ELF-1 (cell line): ENCODE results near the gene CDH4.

Experiments
- DNase-seq: peaks from one replicate; pipeline ENCODE4 v3.0.0-alpha.2; 2016; ENCODE audit warnings: low read depth, low spot score

CDH4 gene

DNA sequence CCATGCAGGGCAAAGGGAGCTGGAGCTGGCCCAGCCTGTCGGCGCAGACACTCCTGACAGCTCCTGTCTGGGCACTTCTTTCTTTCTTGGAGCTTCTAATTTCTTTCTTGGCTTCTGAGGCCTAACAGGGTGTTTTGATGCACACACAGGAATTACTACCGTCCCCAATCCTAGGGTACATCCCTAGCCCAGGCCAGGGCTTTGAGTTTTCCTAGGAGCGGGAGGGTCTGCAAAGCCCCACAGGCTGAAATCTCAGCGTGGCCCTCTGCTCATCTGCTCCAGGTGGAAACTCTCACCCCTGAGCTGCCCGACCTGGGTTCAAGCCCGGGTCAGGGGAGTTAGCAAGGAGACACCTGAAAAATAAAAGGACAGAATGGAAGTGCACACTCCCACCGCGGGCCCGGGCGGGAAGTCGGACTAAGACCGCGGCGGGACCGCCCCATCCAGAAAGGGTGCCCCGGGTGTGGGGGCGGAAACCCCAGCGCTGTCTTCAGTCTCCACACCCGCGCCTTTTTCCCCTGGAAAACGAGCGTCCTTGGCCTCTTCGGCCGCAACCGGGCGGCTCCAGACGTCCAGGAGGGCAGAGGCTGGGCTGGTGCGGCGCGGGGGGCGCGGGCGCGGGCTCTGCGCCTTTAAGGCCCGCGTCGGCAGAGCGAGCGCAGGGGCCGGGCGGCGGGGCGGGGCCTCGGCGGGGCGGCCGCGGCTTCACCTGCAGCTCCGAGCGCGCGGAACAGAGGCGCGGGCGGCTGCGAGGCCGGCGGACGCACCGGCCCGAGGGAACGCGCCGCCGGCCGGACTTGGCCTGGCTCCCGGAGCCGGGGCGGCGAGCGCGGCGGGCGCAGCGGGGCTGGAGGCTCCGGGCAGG, at the start of gene CDH4:
TSS of gene CDH4 (plus strand) at position 733 of the 865 bp plus-strand sequence.
- no peak for DNase-seq

- DNase-seq = no peak
Observed at GRCh38 chr20:61203320-61203719, 48.7 kb upstream of the CDH4 start.

DNA sequence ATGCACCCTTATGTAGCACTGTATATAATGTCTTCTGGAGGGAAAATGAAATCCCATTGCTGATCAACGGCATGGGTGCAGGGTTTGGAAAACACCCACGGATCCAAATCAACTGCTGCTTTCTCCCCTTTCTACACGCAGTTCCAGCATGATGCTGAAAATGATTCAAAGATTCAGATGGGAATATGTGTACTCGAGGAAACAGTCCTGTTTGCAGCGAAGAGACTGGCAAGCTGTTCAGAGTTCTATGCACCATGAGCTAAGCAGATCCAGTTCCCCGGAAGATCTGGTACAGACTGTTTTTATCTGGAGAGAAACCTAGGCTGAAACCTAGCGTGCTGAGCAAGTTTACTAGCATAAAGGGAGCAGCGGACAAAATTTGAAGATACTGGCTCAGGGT, 47.9 kb upstream of the CDH4 start:
- DNase-seq = no peak

GRCh38 chr20:61205769-61206168, 46.3 kb upstream of the CDH4 start:
- no peak for DNase-seq

DNA sequence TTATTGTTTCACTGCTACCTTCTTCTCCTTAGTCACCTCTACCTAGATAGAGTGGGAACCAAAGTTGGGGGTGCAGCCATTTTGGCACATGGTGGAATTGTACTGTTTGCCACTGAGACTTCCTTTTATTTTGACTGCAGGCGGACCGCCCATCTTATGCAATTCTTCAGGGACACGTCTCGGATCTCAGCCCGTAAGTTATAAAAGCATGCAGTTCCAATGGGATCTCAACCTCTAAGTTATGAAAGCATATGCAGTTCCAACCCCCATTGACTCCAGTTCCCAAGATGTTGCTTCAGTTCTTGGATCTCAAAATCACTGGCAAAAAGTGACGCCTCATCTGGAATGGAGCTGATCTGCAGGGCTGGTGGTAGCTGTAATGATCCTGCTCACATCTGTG, 41.2 kb upstream of the CDH4 start:
- no peak for DNase-seq

DNA sequence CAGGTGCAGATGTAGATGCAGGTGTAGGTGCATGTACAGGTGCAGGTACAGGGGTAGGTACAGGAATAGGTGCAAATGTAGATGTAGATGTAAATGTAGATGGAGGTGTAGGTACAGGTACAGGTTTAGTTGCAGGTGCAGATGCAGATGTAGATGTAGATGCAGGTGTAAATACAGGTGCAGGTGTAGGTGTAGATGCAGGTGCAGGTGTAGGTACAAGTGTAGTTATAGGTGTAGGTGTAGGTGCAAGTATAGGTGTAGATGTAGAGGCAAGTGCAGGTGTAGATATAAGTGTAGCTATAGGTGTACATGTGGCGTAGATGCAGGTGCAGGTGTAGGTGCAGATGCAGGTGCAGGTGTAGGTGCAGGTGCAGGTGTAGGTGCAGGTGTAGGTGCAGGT, 34.2 kb upstream of the CDH4 start:
- DNase-seq = no peak

DNA sequence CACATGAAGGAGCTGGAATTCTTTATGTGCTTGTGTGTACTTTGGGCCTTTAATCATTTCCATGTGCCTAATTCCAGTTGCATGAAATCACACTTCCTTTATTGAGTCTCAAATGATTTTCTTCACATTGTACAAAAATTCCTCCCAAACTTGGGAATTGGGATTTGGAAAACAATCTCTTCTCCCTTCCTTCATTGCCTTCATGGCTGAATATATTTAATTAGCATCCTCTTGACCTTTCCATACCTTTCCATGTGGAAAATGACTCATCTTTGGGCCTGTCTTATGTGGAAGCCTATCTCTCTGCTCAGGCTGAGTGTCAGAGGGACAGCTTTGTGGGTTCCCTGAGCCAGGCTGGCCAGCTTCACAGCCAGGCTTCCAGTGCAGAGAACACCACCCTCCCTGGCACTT, 33.0 kb upstream of the CDH4 start:
- no peak for DNase-seq

DNA sequence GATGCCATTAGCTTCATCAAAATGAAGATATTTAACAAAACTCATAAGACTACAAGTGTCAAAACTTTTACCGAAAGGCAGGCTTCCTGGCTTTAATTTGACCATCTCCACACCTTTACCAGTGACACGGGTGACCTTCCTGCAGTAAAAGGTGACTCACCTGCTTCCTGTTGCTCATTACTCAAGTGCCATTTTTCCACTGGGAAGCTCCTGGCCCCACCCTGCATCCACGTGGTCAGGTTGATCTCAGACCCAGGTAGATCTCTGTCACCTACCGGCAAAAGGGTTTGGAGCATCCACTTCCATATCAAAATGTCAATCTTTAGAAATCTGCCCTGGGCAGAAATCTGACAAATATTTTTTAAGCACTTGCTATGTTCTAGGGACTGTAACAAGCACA, 31.9 kb upstream of the CDH4 start:
- no peak for DNase-seq

DNA sequence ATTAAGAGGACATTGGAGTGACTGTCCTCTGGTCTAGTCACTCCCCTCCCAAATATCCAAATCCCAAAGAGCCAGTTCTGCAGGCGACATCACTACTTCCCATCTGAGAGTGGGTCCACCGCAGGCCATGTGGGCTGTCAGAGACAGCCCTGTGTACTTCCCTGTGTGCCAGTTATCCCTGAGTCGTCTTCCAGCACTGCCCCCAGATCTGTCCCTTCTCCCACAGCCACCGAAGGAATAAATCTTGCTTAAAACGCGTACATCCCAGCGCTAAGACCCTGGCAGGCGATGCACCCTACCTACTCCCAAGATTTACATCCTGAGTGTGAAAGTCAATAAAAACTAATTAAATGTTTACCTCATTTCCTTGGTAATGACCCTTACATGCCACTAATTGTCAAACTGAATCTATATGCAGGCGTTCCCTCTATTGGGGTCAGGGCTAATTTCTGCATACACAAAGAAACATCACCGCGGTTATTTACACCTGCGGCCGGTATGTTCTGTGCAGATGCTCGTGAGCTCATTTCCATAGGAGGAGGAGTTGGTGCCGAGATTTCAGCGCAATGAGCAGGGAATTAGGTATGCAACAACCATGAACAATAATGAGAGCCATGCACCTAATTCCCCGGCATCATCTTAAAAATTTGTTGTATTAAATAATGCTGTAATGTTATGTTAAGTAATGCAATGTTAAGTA, 31.3 kb upstream of the CDH4 start:
- no peak for DNase-seq

DNA sequence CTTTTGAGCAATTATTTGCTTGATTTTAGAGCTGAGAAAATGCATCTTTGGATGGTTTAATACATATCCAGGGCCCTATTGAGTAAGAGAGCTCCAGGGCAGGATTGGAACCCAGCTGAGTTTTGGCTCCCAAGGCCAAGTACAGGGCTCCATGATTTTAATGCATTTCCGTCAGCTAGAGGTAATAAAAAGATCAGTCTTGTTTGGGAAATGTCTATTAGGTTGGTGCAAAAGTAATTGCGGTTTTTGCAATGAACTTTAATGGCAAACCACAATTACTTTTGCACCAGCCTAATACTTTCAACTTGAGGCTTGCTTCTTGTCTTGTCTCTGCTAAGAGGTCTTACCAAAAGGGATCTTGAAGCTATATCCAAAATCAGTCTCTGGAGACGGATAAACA, 29.4 kb upstream of the CDH4 start:
- no peak for DNase-seq

DNA sequence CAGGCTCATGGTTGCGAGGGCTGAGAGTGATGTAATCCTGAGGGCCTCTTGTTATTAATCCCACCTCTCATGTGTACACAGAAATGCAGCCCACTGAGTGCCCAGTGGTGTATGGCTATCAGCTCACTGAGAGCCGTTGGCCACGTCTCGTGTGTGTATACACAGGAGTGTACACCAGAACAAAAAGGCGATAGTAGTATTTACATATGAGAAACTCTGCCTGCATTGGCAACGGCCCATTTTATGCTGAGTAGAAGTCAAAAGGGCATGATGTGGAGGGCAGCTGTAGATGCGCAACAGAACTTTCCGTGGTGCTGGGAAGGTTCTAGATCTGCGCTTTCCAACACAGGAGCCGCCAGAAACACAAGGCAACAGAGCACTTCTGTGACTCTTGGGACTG, 28.9 kb upstream of the CDH4 start:
- DNase-seq = no peak

GRCh38 chr20:61230166-61230565, 21.9 kb upstream of the CDH4 start:
- DNase-seq = no peak

GRCh38 chr20:61233590-61233989, 18.5 kb upstream of the CDH4 start:
- no peak for DNase-seq

DNA sequence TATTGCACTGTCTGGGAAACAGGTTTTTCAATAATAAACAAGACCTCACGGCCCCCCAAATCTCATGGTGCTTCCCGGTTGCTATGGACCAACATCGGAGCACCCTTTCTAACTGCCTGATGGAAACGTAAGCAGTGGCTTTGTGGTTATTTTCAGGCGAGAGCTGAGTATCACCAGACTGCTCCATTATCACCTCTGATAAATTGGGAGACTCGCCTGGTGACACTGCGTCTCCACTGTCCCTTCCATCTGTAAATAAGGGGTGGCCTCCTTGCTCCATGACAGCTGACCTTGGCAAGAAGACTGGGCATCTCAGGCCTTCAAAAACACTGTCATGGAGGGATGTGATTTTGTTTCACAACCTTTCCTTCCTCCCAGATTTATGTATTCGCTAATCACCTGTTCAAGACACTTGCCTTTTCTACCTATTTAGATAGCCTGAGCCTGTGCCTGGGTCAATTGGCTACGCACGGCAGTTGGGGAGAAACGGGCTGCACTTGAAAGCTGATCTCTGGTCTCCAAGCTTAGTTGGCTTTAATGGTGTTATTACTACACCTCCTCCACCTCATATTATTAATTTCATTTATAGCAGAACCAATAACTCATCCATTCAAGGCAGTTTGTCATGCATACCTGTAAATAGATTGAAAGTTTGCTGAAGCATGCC, 17.7 kb upstream of the CDH4 start:
- DNase-seq = no peak

GRCh38 chr20:61236713-61237112, 15.3 kb upstream of the CDH4 start:
- no peak for DNase-seq

GRCh38 chr20:61238813-61239212, 13.2 kb upstream of the CDH4 start:
- DNase-seq = peak; percentile 35

GRCh38 chr20:61240814-61241213, 11.2 kb upstream of the CDH4 start:
- no peak for DNase-seq

- no peak for DNase-seq
Observed at GRCh38 chr20:61244213-61244612, 7.8 kb upstream of the CDH4 start.

DNA sequence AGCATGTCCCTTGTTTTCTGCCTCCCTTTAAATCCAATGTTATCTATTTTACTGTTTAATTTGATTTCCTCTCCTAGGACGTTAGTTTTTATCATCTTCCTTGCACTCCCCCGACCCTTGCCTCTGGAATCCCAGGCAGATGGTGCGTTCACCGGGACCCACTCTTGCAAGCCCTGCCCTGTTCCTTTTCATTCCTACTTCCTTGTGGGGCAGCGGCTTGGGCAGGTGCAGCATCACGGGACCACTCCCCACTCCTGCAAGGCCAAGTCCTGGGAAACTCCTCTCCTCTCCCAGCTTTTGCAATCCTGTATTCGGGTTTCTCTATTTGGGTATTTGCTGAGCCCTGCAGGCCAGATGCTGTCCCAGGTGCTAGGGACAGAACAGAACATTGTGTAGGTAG, 5.8 kb upstream of the CDH4 start:
- DNase-seq = no peak

DNA sequence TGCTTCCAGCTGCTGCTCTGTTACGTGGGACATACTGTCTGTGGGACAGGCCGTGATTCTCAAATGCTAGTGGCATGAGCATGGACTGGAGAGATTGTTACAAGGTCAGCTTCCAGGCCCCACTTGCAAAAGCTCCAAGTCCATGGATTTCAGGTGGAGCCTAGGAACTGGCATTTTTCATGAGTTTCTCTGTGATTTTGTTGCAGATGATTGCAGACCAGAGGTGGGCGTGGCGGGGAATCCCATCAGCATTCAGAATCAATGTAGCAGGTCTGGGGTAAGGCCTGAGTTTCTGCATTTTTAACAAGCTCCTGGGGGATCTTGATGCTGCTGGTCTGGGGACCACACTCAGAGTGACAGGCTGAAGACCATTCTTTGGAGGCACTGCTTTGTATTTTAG, 2.4 kb upstream of the CDH4 start:
- DNase-seq = no peak

GRCh38 chr20:61252601-61253263, 671 bp downstream of the CDH4 start:
- DNase-seq = no peak

GRCh38 chr20:61253264-61253639, 1.2 kb downstream of the CDH4 start:
- peak; percentile 32 for DNase-seq
